SHP77 treated with DMSO at 0.1 percent for 48 hours (cell line): ENCODE results near the gene NBAS.
"Not testable (repeated sequence)": the region's sequence is repeated elsewhere in the genome, so short reads cannot be mapped to it uniquely, and the experiment has no call there.

Experiments used
- DNase-seq: peaks from one replicate; lab custom pipeline; 2025; lab: John Stamatoyannopoulos, UW

NBAS gene

DNA sequence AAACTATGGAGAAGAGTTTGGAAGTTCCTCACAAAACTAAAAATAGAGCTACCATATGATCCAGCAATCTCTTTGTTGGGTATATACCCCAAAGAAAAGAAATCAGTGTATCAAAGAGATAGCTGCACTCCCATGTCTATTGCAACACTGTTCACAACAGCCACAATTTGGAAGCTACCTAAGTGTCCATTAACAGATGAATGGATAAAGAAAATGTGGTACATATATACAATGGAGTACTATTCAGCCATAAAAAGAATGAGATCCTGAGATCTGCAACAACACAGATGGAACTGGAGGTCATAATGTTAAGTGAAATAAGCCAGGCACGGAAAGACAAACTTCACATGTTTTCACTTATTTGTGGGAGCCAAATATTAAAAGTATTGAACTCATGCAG lies 350.6 kb downstream of the NBAS start:
- not testable (repeated sequence) for DNase-seq

DNA sequence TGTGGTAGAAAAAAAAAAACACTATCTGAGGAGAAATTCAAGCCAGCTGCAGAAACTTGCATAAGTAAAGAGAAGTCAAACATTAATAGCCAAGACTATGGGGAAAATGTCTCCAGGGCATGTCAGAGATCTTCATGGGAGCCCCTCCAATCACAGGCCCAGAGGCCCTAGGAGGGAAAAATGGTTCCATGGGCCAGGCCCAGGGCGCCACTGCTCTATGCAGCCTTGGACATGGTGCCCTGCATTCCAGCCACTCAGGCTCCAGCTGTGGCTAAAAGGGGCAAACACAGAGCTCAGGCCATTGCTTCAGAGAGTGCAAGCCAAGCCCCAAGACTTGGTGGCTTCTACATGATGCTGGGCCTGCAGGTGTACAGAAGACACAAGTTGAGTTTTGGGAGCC lies 354.7 kb downstream of the NBAS start:
- no peak for DNase-seq

DNA sequence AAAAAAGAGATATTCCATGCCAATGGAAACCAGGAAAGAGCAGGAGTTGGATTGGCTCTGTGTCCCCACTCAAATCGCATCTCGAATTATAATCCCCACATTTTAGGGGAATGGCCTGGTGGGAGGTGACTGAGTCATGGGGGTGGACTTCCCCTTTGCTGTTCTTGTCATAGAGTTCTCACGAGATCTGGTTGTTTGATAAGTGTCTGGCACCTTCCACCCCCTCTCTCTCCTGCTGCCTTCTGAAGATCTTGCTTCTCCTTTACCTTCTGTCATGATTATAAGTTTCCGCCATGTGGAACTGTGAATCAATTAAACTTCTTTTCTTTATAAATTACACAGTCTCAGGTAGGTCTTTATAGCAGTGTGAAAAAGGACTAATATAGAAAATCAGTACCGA lies 355.6 kb downstream of the NBAS start:
- DNase-seq, result no peak

DNA sequence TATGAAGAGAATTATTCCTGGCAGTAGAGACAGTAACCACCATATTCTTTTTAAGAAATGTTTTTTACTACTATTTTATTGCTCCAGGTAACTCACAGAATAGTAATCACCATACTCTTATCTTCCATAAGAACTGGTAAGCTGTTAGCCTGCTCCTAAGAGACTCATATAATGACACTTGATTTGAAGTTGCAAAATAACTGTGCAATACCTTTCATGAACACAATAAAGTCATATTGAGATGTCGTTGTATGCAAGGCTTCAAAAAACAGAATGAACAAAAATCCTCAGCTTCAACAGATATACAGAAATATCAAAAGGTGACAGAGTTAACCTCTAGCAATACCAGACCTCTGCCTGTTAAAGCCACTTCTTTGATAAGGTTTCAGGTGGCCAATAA lies 360.1 kb downstream of the NBAS start:
- no peak for DNase-seq

DNA sequence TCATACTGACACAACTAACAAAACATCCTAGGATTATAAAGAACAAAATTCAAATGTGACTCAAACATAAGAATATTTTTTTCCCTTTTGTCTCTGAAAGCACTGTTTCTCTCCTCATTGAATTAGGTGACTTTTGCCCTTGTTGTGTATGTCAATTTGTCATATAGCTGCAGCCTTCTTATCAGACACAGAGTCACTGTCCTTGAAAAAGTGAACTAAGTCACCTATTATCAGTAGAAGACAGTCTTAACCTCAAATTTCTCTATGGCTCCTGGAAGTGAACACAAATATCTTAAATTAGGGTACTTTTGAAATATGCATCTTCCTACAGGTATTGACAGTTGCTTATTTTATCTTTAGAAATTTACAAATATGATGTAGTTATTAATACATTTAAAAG lies 360.6 kb downstream of the NBAS start:
- DNase-seq, result no peak

DNA sequence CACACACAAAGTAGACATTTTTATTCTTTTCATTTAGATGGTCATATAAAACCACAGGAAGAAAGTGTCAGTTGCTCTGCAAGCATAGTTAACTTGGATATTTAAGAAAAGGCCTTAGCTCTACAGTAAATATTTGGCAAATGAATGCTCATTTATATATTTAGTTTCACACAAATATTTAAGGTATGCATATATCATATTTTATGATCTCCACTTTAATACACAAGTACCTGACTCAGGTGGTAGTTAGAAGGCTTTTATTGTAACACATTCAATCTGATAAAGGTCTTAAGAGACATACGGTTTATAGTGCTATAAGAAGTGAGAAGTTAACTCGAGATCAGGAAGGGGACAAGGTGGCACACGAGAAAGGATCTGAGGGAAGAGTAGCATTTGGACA lies 363.1 kb downstream of the NBAS start:
- DNase-seq, result no peak

DNA sequence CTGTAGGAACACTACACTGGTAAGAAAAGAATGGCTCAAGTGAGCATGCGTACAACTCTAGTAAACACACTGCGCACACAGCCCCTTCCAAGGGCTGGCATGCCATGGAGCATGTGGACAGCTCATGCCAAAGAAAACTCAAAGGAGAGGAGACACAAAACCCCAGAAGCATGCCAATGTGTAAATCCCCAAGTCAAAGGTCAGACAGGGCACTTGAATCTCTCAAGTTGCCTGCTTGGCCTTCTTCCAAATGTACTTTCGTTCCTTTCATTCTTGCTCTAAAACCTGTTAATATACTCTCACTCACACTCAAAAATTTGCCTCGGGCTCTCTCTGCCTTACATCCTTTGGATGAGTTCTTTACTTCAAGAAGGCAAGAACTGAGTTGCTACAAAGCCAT lies 365.3 kb downstream of the NBAS start:
- DNase-seq, result no peak

DNA sequence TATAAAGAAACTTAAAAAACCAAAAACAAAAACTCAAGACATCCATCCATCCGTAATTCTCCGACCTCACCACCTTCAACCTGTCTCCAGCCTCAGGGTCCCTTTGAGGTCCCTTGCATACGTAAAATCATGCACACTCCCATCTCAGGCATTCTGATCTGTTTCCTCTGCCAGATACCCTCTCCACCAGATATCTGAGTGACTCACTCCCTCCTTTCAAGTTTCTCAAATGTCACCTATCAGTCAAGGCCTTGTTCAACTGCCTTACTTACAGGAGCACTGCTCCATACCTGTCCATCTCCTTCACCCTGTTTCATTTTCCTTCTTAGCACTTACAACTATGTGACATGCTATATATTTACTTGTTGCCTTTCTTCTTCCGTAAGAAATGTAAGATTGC lies 369.3 kb downstream of the NBAS start:
- DNase-seq, result no peak

DNA sequence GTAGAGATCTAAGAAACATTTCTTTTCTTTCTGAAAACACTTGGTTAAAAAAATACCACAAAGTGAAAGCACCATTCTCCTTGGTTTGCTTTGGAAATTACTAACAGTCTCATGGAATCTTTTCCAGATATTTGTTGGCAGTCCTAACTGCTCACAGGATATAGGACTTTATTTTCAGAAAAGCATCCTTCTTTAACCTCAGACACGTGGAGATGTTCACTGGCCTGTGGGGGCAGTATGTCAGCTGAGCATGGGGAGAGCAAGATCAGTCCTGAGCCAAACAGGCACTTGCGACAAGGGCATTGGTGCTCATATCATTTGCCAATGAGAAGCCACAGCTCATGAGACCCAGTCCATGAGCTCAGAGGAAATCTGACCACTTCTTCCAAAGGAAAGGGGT lies 371.9 kb downstream of the NBAS start:
- DNase-seq, result no peak

DNA sequence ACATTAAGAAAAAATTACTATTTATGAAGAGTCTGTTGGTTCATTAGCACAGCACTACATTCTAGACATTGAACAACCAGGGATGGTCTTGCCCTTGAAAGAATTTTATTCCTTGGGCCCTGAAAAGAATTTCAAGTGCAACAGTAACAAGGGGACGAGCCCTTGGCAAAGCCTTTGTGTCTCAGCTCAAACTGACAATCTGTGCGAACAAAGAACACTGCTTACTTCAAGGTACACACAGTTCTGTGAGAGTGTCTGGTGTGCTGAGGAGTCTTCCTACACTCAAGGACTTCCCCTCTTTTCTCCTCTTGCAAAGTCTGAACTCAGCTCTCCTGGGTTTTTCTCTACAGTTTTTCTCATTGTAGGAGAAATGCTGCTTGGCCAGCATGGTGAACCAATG lies 373.4 kb downstream of the NBAS start:
- DNase-seq, result no peak

DNA sequence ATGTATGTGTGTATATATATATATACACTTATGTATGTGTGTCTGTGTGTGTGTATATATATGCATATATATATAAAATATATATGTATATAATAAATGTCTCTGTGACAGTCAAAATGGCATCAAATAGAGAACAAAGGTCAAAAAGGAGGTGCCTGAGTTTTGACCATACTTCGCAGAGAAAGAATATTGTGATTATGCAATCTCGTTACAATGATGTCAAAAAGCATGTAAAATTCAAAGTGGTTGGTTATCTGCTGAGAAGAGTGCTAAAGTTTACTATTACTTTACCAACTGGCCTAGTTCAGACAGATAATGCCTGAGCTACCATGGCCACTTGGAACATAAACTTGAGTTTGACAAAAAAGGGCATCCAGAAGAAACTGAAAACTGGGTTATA lies 375.0 kb downstream of the NBAS start:
- no peak for DNase-seq

DNA sequence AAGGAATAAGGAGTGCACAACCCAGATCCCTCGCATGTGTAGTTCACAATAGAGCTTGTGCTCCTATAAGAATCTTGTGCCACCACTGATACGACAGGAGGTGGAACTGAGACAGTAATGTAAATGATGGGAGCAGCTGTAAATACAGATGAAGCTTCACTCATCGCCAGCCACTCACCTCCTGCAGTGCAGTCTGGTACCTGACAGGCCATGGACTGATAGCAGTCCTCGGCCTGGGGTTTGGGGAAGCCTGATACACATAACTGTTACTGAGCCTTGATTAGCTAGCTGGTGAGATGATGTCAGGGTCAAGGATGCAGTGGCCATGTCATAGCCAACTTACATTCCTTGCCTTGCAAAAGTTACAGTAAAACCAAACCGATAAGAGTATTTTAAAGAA lies 376.6 kb downstream of the NBAS start:
- no peak for DNase-seq

DNA sequence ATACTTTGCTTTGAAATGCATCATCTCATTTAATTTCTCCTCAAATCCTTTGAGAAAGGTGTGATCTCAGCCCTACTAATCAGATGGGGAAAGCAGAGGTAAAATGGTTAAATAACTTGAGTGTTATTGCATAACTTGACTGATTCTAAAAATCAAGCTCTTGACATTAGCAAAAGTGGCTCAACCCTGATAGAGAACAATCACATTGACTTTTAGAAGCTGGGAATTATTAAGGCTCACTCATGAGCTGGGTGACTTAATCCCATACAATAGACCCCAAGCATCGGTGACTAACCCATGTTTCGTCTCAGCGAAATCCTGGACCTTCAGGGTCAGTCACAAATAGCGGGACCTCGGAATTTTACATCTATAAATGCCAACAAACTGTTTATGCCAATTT lies 378.9 kb downstream of the NBAS start:
- no peak for DNase-seq

DNA sequence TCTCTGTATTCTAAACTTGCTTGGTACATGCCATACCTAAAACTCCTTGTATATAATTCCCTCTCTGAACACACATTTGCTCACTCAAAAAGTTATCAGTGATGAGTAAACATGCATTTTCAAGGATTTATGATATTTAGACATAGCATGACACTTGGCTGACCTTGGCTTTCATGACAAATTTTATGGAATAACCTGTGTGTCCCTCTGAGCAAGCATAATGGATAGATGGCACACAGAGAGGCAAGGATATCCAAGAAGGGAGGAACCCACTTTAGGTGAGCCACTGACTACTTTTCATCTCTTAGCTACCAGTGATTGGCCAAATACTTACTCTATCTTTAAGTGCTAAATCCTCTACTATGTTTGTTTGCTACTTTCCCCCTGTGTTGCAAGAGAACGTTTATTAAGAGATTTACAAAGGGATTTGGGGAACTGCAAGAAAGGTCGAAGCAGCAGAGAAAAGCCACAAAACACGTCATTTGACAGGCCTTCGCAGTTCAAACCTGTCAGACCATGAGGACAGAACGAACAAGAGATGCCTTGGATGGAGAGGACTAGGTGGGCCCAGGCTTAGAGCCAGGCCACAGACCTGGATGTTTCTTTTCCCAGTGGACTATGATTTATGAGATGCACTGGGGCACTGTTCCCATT lies 379.9 kb downstream of the NBAS start:
- DNase-seq, result no peak

DNA sequence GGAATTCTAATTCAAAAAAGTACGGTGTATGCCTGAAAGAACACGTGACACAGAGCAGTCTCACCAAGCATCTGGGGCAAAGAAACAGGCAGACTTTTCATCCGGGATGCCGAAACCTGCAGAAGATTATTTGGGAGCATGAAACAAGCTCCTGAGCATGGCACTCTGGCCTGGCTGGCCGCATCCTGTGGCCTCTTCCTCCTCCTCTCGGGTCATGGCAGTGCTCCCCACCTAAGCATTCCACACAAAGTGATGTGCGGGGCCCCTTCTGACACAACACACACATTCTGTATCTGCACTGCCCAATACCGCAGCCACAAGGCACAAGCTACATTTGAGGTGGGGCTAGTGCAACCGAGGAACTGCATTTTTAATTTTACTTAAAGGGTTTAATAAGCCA lies 380.8 kb downstream of the NBAS start:
- no peak for DNase-seq

DNA sequence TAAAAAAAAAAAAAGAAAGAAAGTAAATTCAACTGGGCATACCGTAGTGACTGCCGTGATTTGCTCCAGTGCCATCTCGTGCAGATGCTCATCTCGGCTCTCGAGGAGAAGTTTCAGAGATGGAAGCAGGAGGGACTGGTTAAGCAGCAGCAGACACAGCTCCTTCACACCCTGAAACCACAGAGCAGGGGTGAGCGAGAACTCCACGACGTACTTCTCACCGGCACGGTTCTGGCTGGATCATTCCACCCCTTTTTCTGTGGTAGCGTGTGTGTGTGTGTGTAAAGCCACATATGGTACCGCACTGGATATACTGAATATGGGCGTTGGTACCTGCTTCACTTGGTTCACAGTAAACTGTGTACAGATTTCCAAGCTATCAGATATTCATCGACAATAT lies 382.2 kb downstream of the NBAS start:
- no peak for DNase-seq

DNA sequence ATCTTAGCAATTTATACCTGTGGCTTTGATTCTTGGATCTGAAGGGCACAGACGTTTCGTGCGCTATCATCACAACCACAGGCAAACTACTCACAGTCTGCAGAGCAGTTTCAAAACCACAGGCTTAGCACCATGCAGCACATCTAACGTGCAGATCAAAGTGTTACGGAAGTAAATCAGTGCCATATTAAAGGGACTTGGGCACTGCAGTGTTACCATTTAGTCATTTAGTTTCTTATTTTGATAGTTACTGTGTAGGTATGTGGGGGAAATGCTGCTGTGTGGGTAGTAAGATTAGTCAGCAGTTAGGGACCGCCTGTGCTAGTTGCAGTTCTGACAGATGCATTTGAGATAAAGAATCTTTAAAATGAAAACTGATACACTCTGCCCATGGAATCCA lies 384.0 kb downstream of the NBAS start:
- no peak for DNase-seq

DNA sequence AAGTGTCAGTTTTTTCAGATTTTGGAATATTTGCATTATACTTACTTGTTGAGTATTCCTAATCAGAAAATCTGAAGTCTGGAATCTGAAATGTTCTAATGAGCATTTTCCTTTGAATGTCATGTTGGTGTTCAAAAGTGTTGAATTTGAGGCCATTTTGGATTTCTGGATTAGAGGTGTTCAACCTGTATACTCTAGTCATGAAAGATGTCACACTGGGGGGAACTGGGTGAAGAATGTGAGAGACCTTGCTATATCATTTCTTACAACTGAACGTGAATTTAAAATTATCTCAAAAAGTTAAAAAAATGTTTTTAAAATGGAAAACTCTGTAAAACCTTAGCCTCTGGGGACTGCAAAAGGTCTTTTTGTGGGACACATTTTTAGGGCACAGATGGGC lies 384.5 kb downstream of the NBAS start:
- no peak for DNase-seq

DNA sequence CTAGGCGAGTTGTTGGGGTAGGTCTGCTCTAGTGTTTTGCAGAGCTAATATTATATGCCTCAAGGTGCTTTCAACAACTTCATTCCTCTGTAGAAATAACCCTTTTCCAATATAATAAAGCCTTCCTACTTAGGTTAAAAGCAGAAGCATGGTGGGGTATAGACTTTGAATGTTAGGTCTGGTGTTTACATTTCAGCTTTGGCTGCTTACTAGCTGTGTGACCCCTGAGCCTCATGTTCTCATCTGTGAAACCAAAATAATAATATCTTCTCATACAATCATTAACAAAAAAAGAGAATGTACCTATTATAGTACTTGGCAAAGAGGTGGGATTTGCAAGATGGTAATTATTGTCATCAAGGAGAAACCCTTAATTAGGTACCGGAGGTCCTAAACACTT lies 386.6 kb downstream of the NBAS start:
- no peak for DNase-seq

DNA sequence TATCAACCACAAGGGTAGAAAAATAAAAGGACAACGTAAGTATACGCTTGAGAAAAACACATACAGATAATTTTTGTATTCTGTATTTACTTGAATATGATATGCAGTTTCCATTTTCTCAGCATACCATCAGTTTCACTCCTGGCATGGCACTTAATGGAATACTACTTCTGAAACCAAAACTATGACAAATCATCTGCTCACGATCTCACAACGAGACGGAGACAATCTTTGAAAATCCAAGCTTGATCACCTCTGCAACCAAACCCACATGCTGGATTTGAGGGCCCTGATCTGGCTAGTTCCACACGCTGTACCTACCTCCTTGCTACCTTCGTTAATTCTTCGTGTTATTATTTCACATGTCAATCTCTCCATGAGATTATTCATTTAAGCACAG lies 387.6 kb downstream of the NBAS start:
- DNase-seq, result no peak

DNA sequence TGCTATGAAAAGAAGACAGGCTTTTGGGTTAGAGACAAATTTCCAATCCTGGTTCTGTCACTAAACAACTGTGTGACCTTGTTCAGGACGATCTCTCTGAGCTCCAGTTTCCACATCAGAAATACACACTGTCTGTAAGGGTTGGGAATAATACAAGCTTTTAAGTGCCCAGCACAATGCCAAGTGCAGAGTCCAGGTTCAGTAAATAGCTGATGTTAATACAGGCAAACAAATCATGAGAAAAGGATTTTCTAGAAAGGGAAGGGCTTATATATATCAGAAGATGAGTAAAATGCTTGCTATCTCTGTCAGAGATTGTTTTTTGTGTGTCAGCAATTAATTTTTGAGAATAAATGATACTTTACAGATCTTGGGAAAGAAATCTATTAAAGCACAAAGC lies 388.3 kb downstream of the NBAS start:
- no peak for DNase-seq

DNA sequence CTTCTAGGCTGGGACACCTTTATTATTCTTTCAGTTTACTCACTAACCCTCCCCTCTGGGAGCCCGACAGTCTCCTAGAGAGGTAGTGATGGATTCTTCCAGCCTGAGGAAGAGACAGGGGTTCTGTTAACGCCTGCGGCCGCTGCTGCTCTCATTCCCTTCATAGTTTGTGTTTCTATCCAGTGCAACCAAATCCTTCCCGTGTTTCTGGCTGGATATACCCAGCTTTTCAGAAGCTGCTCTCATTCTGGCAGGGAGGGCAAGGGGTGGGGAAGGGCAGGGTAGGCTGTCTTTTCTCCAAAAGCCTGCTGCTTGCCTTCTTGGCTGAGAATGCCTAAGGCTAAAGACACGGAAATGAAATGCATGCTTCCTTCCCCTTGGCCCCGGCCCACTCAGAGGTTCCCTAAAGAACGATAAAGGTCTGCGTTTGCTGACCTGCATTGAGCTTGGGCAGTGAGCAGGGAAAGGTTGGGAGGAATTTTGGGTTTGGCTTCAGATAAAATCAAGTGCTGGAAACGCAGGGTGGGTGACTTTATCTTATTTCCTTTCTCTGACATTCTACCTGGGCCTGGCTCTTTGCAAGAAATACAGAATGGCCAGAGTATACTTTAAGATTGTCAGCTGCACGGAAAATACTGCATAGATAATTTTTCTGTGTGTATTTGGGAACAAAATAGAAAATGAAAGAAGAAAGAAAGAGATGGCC lies 390.9 kb downstream of the NBAS start:
- DNase-seq, result no peak

DNA sequence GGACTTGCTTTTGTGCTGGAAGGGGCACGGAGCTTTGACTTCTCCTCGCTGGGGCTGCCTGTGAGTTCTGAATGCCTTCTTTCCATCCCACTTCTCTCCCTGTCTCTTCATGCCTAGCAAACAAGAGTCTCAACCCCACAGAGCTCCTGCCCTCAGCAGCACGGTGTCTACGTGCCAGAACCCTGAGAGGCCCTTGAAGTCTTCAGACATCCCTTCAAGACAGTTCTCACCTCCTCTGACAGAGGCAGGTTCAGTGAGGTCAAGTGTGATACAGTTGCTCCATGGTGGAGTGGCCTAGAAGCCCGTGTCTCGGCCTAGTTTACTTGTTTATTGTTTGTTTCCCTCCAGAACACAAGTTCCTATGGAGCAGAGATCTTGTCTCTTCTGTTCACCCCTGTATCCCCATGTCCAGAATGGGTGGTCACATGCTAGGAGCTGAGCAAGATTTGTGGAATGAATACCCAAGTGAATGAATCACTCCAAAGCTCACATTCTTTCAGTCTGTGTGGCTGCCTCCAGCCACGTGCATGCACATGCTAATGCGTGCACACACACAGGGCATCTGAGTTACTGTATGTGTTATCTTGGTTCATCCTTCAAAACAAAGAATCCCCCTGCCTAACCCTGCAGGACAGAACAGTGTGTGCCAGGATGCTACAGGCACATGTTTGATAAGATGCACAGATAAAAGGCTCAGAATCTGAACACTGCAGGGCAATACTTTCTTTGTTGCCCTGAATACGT lies 391.6 kb downstream of the NBAS start:
- no peak for DNase-seq

DNA sequence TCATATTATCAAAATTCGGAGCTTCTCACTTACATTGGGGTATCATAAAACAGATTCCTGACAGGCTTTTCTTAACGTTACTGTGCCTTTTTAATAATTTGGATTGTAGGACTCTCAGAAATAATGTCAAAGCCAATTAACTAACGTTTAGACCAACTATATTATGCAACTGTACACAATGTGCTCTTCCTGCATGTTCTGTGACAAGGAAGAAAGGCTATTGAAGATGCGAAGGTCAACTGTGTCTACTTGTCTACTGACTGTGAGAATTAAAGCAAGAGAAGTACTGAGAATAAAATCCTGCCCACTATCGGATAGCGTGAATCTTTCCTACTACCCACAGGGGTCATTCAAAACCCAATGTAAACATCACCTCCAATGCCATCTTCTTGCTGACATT lies 393.0 kb downstream of the NBAS start:
- DNase-seq, result no peak
